K562 (cell line): ENCODE measurements around the gene SAMD13.

Experiments
- CTCF ChIP-seq, 3 experiments: IDR thresholded peaks in 2 of 3; conservative IDR thresholded peaks in 1 of 3; 2 replicates each; pipeline ENCODE4 v1.5.1; 2011 to 2012; ENCODE audit warnings: low read length in 3 of 3, mild to moderate bottlenecking in 3 of 3, control low read depth in 2 of 3, improper control_type of control experiment in 1 of 3, inconsistent platforms in 1 of 3, low read depth in 1 of 3, mixed read lengths in 1 of 3, moderate library complexity in 1 of 3; ENCODE audit not compliant: insufficient read depth in 2 of 3
- ZNF584 ChIP-seq: fragments of 200-800 bp; sonication (Bioruptor generic); IDR thresholded peaks from 2 replicates; pipeline ENCODE4 v1.6.1; 2016; ENCODE audit warnings: low read depth, mild to moderate bottlenecking, missing genetic modification characterization, missing compliant biosample characterization

GRCh38 chr1:84255582-84255981 is 45.9 kb upstream of the SAMD13 start:
- TF ChIP-seq CTCF (IDR thresholded peaks at IDR 0.05 in 2 of 3, conservative IDR thresholded peaks at IDR 0.05 in 1 of 3; ENCODE audit: insufficient read depth in 2 of 3, low read depth in 1 of 3, low read length in 3 of 3): no peak
- TF ChIP-seq ZNF584 (CRISPR knock-in tag): no peak
